ENCODE results near the gene ZNF346.

Gene ZNF346

DNA sequence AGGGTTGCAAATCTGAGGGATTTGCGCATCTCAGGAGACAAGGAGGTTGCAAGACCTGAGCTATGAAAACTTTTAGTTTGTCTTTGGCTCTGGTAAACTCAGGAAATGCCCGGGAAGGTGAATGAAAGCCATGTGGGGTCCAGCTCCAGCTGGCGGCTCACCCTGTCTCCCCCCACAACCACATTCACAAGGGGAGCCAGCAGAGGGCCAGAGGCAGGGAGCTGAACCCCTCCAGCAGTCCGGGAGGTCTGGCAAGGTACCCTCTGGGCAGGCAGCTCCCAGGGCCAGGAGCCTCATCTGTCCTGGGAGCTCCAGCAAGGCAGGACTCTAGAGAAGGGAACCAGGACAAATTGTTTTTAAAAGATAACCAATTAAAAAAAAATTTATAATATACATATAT, 61.7 kb downstream of the ZNF346 start:
- H3K27ac ChIP-seq = no peak overlapping the region
- TF ChIP-seq, protein P1, sequence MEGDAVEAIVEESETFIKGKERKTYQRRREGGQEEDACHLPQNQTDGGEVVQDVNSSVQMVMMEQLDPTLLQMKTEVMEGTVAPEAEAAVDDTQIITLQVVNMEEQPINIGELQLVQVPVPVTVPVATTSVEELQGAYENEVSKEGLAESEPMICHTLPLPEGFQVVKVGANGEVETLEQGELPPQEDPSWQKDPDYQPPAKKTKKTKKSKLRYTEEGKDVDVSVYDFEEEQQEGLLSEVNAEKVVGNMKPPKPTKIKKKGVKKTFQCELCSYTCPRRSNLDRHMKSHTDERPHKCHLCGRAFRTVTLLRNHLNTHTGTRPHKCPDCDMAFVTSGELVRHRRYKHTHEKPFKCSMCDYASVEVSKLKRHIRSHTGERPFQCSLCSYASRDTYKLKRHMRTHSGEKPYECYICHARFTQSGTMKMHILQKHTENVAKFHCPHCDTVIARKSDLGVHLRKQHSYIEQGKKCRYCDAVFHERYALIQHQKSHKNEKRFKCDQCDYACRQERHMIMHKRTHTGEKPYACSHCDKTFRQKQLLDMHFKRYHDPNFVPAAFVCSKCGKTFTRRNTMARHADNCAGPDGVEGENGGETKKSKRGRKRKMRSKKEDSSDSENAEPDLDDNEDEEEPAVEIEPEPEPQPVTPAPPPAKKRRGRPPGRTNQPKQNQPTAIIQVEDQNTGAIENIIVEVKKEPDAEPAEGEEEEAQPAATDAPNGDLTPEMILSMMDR (conservative IDR thresholded peaks at IDR 0.05) = no peak

DNA sequence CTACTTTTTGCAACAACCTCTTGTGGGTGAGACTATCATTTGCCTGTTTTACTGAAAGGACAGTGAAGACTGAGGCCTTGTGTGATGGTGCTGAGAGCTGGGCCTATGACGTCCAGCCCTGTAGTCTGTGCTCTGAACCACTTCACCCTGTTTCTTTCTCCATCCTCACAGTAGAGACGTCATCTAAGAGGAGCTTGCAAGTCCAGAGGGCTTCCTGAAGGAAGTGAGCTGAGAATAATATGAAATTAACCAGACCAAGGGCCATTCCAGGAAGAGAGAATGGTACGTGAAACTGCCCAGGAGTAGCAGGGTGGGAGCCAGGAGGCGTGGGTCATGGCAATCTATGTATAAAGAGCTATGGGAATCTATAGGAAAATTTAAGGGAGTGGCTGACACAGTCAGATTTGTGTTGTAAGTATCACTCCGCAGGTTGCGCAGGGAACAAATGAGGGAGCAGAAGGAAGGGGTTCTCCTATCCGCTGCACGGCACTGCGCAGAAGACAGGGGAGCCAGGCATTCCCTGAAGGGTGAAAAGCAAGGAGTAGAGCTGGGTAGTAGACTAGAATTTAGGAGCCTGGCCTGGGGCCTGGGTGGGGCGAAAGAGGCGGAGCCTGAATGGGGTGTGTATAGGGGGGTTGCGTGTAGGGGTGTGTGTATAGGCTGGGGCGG, 63.6 kb downstream of the ZNF346 start:
- TF ChIP-seq, protein P1 (conservative IDR thresholded peaks at IDR 0.05) = no peak
- peak overlapping the region; percentile 31 for H3K27ac ChIP-seq

DNA sequence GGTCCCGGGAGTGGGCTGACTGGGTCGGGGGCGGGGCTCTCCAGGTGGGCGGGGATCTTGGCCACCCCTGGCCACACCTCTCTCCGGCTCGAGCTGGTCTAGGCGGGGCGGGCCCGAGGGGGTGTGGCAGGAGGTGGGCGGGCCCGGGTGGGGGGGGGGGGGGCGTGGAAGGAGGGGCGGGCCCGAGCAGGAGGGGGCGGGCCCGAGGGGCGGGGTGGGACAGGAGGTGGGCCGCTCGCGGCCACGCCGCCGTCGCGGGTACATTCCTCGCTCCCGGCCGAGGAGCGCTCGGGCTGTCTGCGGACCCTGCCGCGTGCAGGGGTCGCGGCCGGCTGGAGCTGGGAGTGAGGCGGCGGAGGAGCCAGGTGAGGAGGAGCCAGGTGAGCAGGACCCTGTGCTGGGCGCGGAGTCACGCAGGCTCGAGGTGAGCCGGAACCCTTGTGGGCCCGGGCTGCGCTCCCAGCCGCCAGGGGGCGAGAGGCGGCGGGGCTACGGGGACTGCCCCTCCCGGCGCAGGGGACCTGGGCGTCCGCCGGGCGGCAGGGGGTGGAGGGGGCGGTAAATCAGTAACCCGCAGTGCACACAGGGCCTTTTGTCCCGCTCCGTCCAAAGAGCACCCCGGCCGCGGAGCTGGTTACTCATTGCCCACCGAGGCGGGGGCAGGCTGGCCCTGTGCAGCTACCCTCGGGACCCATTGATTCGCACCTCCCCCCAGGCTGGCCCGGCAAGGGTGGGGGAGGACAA, 64.3 kb downstream of the ZNF346 start, which contains the start of gene FGFR4:
TSS of gene FGFR4 (plus strand) at position 262 of the 744 bp plus-strand sequence. CDS start 2,688 bp downstream, outside the sequence.
- peak within 1 kb of the TSS; percentile 45 for H3K27ac ChIP-seq

DNA sequence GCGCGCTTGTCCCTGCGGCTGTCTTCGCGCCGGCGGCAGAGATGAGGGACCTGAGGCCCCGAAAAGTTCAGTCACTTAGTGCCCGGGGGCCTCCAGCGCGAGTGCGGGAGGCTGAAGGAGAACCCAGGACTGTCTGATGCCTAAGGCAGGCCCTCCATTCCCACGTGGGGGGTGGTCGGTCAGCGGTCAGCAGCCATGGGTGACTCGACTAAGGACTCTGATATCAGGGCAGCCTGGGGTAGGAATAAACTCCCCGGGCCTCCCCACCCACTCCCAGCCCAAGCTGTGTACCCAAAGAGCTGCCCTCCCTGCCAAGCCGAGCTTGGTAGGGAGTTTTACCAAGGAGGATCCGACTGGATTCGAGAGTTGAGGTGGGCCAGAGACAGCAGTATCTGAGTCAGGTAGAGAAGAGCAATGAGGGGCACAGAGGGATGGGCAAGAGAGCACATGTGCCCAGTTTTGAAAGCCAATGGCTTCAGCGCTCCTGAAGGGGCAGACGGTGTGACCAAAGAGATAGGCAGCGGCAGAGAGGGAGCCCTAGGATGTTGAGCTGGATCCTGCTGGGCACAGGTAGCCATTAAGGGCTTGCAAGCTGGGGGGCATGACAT, 65.0 kb downstream of the ZNF346 start:
- TF ChIP-seq, protein P1 (conservative IDR thresholded peaks at IDR 0.05) = no peak
- H3K27ac ChIP-seq = peak overlapping the region; percentile 45; the same call in 1 of the 2 replicates

More for the DNA sequence above, 64.3 kb downstream of the ZNF346 start, which contains the start of gene FGFR4:
- TF ChIP-seq, protein P1 (conservative IDR thresholded peaks at IDR 0.05) = peak; percentile 84

DNA sequence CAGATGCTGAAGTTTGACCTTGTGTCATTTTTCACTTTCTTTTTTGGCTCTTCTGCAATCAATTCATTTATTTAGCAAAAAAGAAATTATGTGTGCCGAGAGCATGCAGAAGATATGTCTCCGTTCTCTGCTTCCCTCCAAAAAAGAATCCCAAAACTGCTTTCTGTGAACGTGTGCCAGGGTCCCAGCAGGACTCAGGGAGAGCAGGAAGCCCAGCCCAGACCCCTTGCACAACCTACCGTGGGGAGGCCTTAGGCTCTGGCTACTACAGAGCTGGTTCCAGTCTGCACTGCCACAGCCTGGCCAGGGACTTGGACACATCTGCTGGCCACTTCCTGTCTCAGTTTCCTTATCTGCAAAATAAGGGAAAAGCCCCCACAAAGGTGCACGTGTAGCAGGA, 66.6 kb downstream of the ZNF346 start:
- H3K27ac ChIP-seq = no peak overlapping the region
- TF ChIP-seq, protein P1 (conservative IDR thresholded peaks at IDR 0.05) = no peak

DNA sequence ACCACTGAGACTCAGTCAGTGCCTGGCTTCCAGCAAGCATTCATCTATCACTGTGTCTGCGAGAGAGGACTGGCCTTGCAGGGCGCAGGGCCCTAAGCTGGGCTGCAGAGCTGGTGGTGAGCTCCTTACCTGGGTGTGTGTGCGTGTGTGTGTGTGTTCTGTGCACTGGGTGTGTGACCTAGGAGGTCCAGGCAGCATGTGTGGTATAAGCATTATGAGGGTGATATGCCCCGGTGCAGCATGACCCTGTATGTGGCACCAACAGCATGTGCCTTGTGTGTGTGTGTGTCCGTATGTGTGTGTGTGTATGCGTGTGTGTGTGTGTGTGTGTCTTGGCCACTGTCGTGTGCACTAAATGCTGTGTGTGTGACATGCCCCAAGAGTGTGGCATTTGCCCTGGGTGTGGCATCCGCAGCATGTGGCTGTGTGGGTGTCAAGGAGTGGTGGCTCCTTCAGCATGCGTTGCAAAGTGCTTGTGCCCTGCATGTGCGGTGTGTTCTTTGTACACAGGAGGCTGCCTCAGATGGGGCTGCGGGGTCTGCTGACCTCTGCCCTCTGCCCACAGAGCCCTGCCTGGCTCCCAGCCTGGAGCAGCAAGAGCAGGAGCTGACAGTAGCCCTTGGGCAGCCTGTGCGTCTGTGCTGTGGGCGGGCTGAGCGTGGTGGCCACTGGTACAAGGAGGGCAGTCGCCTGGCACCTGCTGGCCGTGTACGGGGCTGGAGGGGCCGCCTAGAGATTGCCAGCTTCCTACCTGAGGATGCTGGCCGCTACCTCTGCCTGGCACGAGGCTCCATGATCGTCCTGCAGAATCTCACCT, 67.5 kb downstream of the ZNF346 start:
- no peak overlapping the region for H3K27ac ChIP-seq
- TF ChIP-seq, protein P1 (conservative IDR thresholded peaks at IDR 0.05) = no peak

Measured in VCaP (cell line).